ENCODE measurements around the gene PDCD4. TPM values are rescaled to one million over a fixed set of nuclear protein-coding genes. Genes with fewer than 3 reads are reported as not detected.

Gene PDCD4
- total RNA-seq, 2 donors from 2014 or later = 22.1 to 22.6 TPM

DNA sequence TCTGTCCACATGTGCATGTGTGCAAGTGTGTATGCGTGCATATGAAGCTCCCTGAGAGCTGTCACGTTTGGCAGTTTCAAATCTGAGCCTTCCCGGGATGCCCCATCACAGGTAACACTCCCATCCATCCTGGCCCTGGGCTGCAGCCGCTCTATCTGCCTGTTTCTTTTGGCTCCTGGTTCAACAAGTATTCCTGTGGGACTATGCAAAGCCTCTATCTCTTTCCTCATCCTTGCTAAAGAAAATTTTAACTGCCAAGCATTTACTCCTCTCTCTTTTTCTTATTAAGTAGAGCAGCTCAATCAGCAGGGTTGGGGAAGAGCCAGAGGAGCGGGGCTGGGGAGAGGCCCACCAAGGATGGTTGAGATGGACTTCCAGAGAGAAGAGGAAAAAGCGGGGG lies 24.4 kb upstream of the PDCD4 start:
- H3K4me3 ChIP-seq = no peak overlapping the region
- TF ChIP-seq CTCF (IDR thresholded peaks at IDR 0.05) = no peak
- no peaks in the 10 kb centered on the region for H3K36me3 ChIP-seq
- H3K4me1 ChIP-seq = no peaks in the 10 kb centered on the region
- H3K9me3 ChIP-seq = no peaks in the 10 kb centered on the region
- H3K27me3 ChIP-seq = no peaks in the 10 kb centered on the region
- H3K27ac ChIP-seq = no peak overlapping the region
- no peak for DNase-seq (ENCODE audit: low spot score)

DNA sequence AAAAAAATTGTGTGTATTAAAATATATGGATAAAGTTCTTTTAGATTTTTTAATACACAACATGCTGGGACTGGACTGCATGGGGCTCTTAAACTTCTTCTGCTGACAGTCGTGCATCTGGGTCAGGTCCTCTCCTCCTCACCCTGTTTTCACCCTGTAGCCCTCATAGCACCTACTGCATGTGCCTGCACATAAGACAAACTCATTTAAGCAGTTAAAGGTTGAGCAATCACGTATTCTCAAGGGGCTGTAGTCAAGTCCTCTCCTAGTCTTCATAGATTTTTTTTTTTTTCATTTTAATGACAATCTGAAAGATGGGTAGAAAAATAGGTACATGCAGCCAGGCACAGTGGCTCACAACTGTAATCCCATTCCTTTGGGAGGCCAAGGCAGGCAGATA lies 23.6 kb upstream of the PDCD4 start:
- Histone ChIP-seq H3K36me3 (no peaks in the 10 kb centered on the region), H3K9me3 (no peaks in the 10 kb centered on the region), H3K4me1 (no peaks in the 10 kb centered on the region), H3K4me3 (no peak overlapping the region), H3K27ac (no peak overlapping the region), H3K27me3 (no peaks in the 10 kb centered on the region)
- no peak for TF ChIP-seq CTCF (IDR thresholded peaks at IDR 0.05)
- no peak for DNase-seq (ENCODE audit: low spot score)

DNA sequence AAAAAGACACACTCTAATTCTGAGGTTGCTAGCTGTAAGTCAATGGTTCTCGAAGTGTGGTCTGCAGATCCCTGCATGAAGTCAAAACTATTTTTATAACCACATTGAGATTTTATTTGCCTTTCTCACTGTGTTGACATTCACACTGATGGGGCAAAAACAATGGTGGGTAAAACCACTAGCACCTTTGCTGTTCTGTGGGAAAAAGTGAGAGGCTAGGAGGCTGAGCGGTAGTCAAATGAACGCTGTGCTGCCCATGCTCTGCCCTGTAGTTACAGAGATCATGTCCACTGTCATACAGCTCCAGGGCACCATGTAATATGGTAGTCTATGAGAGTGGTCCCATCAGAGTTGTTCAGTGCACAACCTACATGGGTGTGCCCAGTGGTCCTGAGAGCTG lies 21.6 kb upstream of the PDCD4 start:
- no peaks in the 10 kb centered on the region for H3K27me3 ChIP-seq
- no peak overlapping the region for H3K4me3 ChIP-seq
- H3K36me3 ChIP-seq = no peaks in the 10 kb centered on the region
- H3K4me1 ChIP-seq = no peaks in the 10 kb centered on the region
- H3K27ac ChIP-seq = no peak overlapping the region
- H3K9me3 ChIP-seq = no peaks in the 10 kb centered on the region
- no peak for DNase-seq (ENCODE audit: low spot score)
- no peak for TF ChIP-seq CTCF (IDR thresholded peaks at IDR 0.05)

- Histone ChIP-seq H3K4me3 (no peak overlapping the region), H3K27me3 (no peaks in the 10 kb centered on the region), H3K4me1 (no peaks in the 10 kb centered on the region), H3K9me3 (no peaks in the 10 kb centered on the region), H3K27ac (no peak overlapping the region), H3K36me3 (no peaks in the 10 kb centered on the region)
- peak; percentile 56 for DNase-seq (ENCODE audit: low spot score)
- no peak for TF ChIP-seq CTCF (IDR thresholded peaks at IDR 0.05)
These were observed 20.6 kb upstream of the PDCD4 start for GRCh38 chr10:110851020-110851612.

- H3K9me3 ChIP-seq = no peaks in the 10 kb centered on the region
- no peak for DNase-seq (ENCODE audit: low spot score)
- no peak for TF ChIP-seq CTCF (IDR thresholded peaks at IDR 0.05)
These were observed 19.4 kb upstream of the PDCD4 start for GRCh38 chr10:110852255-110852896.

GRCh38 chr10:110852947-110853346 lies 18.8 kb upstream of the PDCD4 start:
- H3K27me3 ChIP-seq = no peaks in the 10 kb centered on the region
- DNase-seq (ENCODE audit: low spot score) = no peak
- H3K27ac ChIP-seq = no peak overlapping the region
- H3K36me3 ChIP-seq = no peaks in the 10 kb centered on the region
- peaks cover 0 to 9% of the 10 kb centered on the region in 2 donors for H3K4me1 ChIP-seq
- H3K9me3 ChIP-seq = no peaks in the 10 kb centered on the region
- no peak overlapping the region for H3K4me3 ChIP-seq
- no peak for TF ChIP-seq CTCF (IDR thresholded peaks at IDR 0.05)

More at GRCh38 chr10:110852255-110852896, 19.4 kb upstream of the PDCD4 start:
- no peak overlapping the region for H3K4me3 ChIP-seq
- H3K27me3 ChIP-seq = no peaks in the 10 kb centered on the region
- no peak overlapping the region for H3K27ac ChIP-seq
- H3K36me3 ChIP-seq = no peaks in the 10 kb centered on the region
- peaks cover 0 to 3% of the 10 kb centered on the region in 2 donors for H3K4me1 ChIP-seq

Data from right atrium auricular region (tissue), 2 donors.